Stimulated activated CD8-positive, alpha-beta memory T cell treated with anti-CD3 and anti-CD28 coated beads, Interleukin-12 subunit alpha, Interleukin-12 subunit beta, amount 100 ng/mL, for 24 hours (primary cell): ENCODE measurements around the gene IL15RA.
"Not testable (repeated sequence)": the region's sequence is repeated elsewhere in the genome, so short reads cannot be mapped to it uniquely, and the experiment has no call there.

Experiments
- DNase-seq: peaks from one replicate; pipeline ENCODE4 v3.0.0-alpha.2; 2020; ENCODE audit errors: extremely low read depth

IL15RA gene

DNA sequence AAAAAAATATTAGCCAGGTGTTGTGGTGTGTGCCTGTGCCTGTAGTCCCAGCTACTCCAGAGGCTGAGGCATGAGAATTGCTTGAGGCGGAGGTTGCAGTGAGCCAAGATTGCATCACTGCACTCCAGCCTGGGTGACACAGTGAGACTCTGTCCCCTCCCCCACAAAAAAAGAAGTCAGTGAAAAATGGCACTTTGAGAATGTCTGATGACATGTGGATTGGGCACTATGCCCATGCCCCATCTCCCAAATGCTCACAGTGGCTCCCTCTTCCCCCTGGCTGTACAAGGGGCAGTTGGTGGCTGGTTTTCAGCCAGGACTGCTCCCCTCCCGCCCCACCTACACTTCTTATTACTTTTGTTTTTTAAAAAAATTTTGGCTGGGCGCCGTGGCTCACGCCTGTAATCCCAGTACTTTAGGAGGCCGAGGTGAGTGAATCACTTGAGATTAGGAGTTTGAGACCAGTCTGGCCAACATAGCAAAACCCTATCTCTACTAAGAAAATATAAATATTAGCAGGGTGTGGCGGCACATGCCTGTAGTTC, 26.1 kb downstream of the IL15RA start:
- DNase-seq: no peak

DNA sequence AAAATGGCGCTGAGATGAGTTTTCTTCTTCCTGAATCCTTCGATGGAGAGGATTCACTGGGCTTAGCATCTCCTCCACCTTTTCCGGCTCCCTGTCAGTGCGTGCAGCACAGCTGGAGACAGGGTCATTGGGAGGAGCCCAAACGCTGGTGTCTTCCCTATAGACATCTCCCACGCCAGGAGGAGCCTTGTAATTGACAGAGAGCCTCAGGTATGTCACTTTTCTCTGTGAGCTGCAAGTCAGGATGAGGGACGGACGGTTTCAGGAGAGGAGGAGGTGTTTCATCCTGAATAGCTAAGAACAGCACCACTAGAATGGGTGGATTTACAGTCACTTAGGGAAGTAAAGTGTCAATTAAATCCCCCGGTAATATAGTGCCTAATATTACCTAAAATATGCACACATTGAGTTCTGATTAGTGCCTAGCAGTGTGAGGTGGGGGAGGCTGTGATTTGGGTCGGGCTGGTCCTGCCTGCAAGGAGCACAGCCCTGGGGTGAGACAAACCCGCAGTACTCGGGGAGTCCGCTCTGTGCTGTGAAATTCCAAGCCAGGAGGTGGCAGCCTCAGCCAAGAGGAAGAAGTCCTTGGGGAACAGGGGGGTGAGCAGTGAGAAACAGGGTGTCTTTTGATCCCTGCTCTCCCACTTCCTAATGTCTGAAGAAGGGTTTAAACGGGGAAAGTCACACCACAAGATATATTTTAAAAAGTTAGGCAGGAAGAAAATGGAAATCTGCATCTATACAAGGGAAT, 28.2 kb downstream of the IL15RA start:
- no peak for DNase-seq

DNA sequence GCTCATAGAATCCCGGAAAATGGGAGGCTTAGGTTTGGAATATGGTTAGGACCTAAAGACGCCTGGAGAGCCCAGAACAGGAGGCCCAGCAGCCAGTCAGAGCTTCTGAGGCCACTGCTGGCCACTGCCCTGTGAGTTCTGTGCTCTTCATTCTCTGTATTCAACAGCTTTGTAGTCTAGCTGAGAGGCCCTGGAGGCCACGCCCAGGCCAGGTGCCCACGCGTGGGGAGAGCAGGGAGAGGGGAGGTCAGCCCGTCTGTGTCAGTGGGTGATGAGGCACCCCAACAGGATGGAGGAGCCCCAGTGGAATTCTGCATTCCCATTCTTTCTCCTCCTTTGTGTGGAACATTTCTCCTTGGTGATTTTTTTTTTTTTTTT, 29.1 kb downstream of the IL15RA start:
- no peak for DNase-seq

DNA sequence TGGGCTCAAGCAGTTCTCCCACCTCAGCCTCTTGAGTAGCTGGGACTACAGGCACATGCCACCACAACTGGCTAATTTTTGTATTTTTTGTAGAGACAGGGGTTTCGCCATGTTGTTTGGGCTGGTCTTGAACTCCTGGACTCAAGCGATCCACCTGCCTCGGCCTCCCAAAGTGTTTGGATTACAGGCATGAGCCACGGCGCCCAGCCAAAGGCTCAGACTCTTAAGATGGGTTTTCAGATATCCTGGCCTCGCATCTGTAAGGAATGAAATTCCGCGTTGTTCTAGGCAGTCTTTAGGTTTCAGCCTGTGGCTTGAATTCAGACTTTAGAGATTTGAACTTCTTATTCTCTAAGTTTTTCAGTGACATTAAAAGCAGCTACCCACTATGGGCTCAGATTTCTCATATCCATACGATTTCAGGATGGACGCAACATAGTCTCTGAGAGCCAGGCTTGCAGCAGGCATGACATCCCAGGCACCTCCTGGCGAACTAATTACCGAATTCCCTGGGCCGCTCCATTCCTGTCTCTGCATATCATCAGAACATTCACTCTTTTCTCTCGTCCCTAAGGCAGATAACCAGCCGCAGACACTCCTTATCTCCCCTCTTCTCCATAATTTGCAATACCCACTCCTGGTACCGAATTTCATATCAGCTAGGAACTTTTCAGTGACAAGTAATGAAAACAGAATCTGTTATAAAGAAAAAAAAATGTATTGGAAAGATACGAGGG, 29.7 kb downstream of the IL15RA start:
- no peak for DNase-seq

DNA sequence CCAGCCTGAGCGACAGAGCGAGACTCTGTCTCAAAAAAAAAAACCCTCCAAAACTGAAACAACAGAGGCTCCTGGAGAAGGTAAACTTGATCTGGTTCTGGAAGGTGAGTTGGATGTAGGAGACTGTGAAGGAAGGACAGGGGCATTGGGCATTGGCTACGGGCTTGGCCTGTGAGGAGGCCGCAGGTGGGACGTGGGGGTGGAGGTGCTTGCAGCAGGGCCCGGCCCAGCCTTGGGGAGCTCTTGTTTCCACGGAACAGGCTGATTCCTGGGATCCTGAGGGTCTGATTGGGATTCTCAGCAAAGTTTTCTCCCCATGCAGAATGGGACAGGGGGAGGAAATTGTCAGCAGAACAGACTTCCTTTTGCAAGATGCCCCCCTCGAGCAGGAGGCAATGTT, 30.6 kb downstream of the IL15RA start:
- DNase-seq: no peak

DNA sequence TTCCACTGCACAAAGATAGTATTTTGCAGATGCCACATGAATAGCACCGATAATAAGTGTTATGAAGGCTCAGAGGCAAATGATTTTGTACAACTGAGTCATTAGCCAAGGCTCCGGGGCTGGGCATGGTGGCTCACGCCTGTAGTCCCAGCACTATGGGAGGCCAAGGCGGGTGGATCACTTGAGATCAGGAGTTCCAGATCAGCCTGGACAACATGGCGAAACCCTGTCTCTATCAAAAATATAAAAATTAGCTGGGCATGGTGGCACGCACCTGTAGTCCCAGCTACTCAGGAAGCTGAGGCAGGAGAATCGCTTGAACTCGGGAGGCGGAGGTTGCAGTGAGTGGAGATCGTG, 30.9 kb downstream of the IL15RA start:
- DNase-seq: not testable (repeated sequence)

DNA sequence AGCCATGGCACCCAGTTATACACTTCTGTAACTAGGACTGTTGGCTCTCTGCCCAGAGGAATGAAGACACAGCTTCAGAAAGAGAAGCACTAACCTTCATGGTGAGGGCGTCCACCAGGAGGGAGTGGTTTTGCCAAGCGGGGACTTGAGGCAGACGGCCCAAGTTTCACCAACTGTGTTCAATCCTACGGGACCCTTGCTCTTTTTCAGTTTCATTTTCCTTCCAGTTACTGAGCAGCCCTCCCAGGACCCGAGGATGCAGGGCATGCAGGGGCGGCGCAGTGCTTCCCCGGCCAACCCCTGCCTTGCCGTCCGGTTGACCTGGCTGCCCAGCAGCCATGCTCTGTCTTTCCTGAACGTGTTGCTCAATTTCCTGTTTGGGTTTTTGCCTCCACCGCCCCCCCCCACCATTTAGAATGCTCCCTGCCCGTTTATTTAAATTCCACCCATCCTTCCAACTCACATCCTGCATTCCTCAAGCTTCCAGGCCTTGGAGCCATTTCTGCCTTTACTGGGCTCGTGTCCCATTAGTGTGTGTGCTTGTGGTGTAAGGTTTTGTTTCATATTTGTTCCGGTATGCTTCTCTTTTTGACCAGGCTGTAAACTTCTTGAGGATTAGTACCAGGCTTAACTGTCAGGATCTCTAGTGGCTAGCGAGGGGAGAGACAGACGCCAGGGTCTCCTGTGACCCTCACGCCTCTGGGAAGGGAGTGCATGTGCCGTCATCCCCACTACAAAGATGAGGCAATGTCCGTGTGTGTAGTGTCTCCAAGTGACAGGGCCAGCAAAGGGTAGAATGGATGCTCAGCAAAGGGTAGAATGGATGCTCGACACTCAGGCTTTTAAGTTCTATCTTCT, 31.6 kb downstream of the IL15RA start:
- DNase-seq: no peak

DNA sequence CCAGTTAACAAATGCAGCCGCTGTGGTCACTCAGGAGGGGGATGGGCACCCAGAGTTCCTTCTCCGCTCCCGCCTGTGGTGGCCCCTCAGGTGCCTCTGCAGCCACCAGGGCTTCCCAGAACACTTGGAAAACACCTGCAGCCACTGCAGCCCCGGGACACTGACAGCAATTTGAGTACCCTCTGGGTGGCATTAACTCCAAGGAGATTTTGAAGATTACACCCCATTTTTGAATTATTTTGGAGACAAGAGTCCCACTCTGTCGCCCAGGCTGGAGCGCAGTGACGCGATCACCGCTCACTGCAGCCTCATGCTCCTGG, 32.2 kb downstream of the IL15RA start:
- no peak for DNase-seq

DNA sequence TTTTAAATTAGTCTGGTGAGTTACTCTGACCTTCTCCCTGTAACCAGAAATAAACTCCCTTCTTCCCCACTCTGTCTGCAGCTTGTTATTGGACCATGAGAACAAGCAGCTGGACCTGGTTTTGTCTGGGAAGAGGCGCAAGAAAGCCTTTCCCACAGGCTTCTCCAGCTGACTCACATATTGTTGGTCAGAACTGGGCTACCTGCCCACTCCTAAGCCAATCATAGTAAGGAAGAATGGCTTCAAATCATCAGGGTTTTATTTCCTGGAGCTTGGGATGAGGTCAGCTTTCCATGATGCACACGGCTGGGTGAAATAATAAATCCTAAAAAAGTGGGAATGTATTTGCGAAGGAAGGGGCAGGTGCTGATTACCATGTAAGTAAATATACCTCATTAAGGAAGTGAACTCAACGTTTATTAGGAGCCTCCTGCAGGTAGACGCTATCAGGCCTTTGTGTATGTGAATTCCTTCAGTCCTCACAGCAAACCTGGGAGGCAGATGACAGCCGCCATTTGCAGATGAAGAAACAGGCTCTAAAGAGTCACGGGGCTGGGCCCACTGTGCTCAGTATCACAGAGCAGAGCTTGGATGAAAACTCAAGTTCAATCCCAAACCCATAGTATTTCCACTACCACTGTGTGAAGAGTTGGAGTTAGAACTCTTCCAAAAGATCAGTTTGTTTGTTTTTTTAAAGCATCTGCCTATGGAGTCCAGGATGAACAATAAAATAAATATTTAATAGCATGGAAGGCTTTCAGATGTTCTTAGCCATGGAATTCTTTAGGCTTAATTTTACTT, 32.8 kb downstream of the IL15RA start:
- DNase-seq: no peak

DNA sequence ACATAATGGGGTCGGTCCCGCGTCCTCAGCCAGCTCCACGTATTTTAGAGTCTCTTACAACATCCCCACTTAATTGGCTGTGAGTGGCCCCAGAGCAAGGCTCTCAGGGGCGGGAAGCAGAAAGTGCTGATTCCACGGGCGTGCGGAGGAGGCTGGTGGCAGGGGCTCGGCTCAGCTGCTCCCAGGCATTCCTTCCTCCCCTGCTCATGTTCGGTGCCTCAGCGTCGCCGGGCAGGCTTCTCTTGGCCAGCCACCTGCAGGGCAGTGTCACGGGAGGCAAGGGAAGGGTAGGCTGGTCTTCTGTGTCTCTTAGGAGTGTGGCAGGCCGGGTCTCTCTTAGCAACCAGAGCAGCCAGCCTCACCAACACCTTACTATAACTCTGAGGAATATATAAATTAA, 33.8 kb downstream of the IL15RA start:
- DNase-seq: no peak

DNA sequence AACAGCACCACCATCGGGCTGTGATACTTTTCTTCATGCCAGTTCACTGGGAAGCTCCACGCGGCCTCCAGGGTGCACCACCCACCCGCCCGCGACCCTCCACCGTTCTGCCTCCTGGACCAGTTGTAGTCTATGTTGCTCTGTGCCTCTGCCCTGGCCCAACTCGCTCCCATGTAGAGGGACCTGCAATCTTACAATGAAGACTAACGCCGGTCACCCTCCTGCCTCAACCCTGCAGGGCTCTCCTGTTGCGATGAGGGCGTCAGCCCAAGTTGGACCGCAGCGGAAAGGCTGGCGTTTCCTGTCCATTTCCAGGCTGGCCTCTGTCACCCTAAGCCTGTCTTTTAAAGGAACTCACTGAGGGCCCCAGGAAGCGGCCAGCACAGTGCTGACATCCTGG, 34.9 kb downstream of the IL15RA start:
- DNase-seq: no peak

DNA sequence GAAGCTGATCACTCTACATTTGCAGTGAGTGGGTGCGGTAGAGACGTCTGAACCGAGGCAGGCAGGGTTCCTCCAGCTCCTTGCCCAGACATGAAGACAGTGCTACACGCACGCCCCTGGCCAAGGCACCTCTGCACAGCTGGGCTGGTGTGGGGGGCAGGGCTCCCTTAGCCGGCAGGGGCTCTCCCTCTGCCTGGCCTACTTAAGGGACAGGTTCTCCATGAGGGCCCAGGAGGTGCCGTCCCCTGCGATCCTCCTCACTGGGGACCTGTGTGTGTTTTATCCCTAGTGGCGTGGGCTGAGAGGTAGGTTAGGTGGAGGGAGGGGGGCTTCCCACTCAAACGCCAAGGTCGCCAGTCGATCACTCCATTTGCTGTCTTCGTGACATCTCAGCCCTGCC, 35.3 kb downstream of the IL15RA start:
- no peak for DNase-seq

DNA sequence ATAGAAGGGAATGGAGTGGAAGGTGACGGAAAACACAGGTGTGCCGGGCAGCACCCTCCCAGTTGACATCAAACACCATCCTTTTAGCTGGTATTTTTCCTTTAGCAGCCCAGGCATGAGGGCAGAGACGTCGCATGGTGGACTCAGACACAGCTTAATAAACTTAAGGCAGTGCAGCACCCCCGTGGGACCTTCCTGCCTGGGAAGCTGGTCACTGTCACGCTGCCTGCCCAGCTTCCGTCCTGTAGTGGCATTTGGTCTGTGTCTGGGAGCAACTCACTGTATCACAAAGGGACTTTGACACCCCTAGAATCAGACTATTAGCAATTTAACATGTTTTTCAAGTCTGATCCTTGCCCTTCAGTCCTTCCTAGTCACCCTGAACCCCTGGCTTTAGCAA, 35.8 kb downstream of the IL15RA start:
- no peak for DNase-seq

DNA sequence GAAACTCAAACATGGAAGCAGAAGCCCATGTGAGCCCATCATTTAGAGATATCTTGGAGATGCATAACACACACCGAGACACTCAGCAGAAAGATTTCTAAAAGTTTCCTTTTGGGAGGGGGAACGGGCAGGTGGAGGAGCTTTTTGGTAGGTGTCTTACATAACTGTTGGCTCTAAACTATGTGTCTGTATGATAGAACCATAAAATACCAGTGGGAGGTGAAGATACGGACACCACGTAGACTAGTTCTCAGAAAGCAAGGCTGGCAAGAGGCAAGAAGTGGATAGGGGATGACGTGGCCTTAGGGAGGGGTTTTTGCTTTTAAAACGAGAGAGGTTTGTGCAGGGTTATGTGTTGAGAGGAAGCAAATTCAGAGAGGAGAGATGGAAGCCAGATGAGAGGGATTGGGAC, 36.5 kb downstream of the IL15RA start:
- DNase-seq: no peak

DNA sequence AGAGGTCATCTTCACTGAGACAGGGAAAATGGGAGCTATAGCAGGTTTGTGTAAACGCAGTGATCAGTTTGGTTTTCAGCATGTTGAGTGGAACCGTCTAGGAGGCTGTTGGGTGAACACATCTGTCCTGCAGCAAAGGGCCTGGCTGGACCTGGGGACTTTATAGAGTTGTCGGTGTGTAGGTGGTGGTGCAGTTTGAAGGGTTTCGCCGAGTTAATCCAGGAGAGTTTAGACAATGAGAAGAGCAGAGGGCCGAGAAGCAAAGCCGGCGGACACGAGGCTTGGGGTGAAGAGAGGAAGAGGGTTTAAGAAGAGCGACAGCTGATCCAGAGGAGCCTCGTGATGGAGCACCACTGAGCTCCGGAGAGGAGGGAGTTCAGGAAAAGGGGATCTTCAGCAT, 39.1 kb downstream of the IL15RA start:
- DNase-seq: no peak

DNA sequence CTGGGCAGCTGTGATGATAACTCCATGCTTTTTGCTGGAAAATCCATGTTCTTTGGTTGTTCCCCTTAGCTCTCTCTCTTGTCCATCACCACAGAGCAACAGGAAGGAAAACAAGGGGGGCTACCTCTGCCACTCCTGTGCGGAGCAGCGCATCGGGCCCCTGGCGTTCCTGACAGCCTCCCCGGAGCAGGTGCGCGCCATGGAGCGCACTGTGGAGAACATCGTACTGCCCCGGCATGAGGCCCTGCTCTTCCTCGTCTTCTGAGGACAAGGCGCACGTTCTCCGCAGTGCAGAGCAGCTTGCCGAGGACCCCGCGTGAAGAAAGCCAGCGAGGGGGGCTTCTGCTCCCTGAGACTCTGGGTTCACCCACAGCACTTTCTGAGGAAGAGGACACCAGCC, 40.3 kb downstream of the IL15RA start:
- no peak for DNase-seq

DNA sequence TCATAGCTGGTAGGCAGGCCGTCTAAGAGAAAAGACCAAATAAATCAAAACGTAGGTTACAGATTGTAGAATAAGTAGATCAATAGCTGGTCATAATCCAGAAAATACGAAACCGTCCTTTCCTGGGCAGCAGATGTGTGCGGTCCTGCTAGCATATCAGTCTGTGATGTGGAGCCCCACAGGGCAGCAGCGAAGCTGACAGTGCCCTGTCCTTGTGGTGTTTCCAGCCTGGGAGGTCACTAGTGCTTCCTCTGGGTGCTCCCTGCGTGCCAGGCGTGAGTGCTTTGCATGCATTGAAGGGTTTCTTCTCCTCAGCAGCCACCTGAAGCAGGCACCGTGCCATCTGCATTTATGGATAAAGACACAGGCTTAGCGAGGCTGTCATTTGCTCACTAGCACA, 41.7 kb downstream of the IL15RA start:
- DNase-seq: no peak

DNA sequence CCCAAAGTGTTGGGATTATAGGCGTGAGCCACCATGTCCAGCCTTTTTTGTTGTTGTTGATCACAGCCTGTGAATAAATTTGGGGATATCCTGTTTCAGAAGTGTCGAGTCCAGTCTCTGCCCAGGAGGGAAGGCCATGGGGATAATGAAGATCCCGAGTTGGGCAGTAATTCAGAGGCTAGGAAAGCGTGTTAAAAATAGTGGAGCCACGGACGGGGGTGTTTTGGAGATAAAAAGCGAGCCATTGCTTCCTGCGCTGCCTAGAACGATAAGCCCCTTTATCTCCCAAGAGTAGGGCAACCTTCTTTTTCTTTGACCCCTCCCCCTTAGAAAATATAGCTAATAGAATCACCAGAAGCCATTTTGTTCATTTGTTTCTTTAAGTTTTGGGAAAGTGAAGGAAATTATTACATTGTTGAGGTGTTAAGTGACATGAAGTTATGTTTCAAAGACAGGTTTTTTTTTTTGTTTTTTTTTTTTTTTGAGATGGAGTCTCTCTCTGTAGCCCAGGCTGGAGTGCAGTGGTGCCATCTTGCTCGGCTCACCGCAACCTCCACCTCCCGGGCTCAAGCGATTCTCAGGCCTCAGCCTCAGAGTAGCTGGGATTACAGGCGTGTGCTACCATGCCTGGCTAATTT, 43.3 kb downstream of the IL15RA start:
- no peak for DNase-seq

DNA sequence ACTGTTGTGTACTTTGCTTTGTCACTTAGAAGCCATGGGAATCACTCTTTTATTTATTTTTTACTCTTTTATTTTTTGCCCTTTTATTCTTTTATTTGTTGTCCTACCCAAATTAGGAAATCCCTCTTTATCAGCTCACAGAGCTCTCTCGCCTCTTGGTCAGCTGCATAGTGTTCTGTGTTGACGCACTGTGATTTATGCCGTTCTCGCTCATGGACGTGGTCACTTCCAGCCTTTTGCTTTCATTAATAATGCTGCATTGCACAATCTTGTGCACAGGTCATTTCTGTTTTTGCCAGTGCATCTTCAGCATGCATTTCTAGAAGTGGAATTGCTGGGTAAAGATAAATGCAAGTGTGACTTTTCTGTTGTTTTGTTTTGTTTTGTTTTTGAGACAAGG, 45.0 kb downstream of the IL15RA start:
- no peak for DNase-seq

DNA sequence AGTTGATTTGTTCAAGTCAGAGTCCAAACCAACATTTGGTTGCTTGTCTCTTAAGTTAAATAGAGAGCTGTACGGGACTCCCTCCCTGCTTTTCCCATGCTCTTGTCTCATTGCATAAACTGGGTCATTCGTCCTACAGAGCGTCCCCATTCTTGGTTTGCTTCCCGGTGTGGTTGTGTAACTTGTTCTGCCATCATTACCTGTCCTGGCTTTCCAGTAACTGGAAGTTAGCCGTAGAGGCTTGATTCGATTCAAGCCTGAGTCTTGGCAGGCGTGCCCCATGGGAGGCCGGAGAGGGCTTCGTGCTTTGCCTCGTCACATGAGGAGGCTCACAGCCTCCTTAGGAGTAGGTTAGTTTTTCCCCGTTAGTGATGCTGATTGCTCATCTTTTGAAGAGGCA, 47.1 kb downstream of the IL15RA start:
- no peak for DNase-seq

DNA sequence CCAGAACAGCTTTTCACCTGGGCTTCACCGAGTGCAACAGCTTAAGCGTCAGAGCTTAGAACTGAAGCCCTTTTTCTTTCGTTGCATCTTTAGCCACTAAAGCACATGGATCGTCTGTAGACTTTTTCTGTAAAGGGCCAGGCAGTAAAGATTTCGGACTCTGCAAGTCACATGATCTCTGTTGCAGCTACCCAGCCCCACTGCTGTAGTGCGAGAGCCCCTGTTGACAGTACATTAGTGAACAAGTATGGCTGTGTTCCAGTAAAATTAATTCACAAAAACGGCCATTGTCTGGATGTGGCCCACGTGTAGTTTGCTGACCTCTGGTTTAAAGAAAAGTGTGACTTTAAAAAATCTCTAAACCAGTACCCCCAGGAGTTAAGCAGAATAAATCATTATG, 47.9 kb downstream of the IL15RA start:
- no peak for DNase-seq
